ENCODE results near the gene ZNF593.

- no peak for TF ChIP-seq POLR2A (IDR thresholded peaks at IDR 0.05)
- TF ChIP-seq CTCF (IDR thresholded peaks at IDR 0.05), result no peak
Measured at GRCh38 chr1:26153966-26154532, 15.7 kb upstream of the ZNF593 start.
